Measurements from ENCODE around the gene STOX1.

Gene STOX1

GRCh38 chr10:68877482-68878110, 50.3 kb downstream of the STOX1 start:
- H3K27ac ChIP-seq, result no peak overlapping the region
- TF ChIP-seq, protein P1, sequence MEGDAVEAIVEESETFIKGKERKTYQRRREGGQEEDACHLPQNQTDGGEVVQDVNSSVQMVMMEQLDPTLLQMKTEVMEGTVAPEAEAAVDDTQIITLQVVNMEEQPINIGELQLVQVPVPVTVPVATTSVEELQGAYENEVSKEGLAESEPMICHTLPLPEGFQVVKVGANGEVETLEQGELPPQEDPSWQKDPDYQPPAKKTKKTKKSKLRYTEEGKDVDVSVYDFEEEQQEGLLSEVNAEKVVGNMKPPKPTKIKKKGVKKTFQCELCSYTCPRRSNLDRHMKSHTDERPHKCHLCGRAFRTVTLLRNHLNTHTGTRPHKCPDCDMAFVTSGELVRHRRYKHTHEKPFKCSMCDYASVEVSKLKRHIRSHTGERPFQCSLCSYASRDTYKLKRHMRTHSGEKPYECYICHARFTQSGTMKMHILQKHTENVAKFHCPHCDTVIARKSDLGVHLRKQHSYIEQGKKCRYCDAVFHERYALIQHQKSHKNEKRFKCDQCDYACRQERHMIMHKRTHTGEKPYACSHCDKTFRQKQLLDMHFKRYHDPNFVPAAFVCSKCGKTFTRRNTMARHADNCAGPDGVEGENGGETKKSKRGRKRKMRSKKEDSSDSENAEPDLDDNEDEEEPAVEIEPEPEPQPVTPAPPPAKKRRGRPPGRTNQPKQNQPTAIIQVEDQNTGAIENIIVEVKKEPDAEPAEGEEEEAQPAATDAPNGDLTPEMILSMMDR (conservative IDR thresholded peaks at IDR 0.05), result no peak
- TF ChIP-seq ZFX (IDR thresholded peaks at IDR 0.05), result no peak

DNA sequence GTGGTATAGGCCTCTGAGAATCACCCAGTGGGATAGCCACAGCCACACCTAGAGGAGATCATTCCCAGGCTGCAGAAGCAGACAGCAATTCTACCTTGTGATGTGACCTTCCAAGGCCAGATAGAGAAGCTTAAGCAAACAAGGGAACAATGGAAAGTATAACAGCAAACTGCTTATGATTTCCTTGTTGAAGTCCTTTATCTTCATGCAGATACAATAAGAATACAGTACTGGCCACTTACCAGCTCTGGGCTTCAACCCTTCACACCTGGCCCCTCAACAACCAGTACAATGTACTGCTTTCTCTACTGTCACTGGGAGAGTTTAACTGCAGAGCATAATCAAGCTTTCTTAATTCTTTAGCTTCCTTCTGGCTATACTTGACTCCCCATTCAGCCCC, 51.2 kb downstream of the STOX1 start:
- no peak overlapping the region for H3K27ac ChIP-seq
- TF ChIP-seq, protein P1 (conservative IDR thresholded peaks at IDR 0.05), result no peak
- TF ChIP-seq ZFX (IDR thresholded peaks at IDR 0.05), result no peak

GRCh38 chr10:68879628-68880027, 52.3 kb downstream of the STOX1 start:
- TF ChIP-seq, protein P1 (conservative IDR thresholded peaks at IDR 0.05), result peak; percentile 5; the same call in 1 of the 2 replicates
- no peak for TF ChIP-seq ZFX (IDR thresholded peaks at IDR 0.05)
- no peak overlapping the region for H3K27ac ChIP-seq

DNA sequence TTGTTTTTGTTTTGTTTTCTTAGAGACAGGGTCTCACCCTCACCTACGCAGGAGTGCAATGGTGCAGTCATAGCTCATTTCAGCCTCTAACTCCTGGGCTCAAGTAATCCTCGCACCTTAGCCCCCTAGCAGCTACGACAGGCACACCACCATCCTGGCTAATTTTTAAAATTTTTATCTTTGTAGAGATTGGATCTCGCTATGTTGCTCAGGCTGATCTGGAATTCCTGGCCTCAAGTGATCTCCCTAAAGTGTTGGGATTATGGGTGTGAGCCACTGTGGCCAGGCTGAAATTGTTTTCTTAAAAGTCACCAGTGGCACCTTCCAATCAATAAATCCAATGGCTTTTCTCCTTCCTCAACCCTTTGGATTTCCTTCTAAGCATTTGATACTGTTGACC, 52.9 kb downstream of the STOX1 start:
- no peak for TF ChIP-seq ZFX (IDR thresholded peaks at IDR 0.05)
- TF ChIP-seq, protein P1 (conservative IDR thresholded peaks at IDR 0.05), result no peak
- H3K27ac ChIP-seq, result no peak overlapping the region

GRCh38 chr10:68895041-68895440, 67.7 kb downstream of the STOX1 start:
- TF ChIP-seq, protein P1 (conservative IDR thresholded peaks at IDR 0.05), result no peak
- TF ChIP-seq ZFX (IDR thresholded peaks at IDR 0.05), result no peak
- H3K27ac ChIP-seq, result no peak overlapping the region

GRCh38 chr10:68897336-68897741, 70.0 kb downstream of the STOX1 start:
- no peak for TF ChIP-seq ZFX (IDR thresholded peaks at IDR 0.05)
- TF ChIP-seq, protein P1 (conservative IDR thresholded peaks at IDR 0.05), result peak; percentile 75
- no peak overlapping the region for H3K27ac ChIP-seq

DNA sequence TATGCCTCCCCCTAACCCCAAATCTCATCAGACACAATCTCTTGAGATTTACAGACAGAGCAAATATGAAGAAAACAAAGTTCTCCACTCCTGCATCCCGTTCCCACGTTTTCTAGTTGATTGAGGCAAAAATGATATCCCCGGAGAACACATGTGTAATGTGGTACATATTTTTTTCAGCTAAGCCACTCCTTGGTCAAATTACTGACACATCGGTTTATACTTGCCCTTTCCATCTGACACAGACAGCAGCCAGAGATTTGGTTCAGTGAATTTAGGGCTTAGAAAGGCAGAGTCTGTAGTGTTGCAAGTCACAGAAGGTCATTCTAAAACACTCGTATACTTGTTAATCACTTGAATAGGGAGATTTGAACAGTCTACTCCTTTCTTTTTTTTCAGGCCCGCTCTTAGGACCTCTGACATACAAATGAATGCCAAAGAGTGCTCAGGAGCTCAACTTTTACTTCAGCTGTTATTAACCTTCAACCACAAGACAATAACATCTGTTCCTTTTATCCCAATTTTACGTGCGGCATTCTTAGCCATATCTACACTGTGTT, 71.9 kb downstream of the STOX1 start:
- H3K27ac ChIP-seq, result no peak overlapping the region
- TF ChIP-seq, protein P1 (conservative IDR thresholded peaks at IDR 0.05), result no peak
- no peak for TF ChIP-seq ZFX (IDR thresholded peaks at IDR 0.05)
